HL-60 (cell line): ENCODE data around the gene CNTN3.

Source experiments
- CTCF ChIP-seq: IDR thresholded peaks from one replicate; pipeline ENCODE4 v1.5.1; 2011; ENCODE audit warnings: low read length, control low read depth, inconsistent platforms; ENCODE audit not compliant: insufficient read depth
- POLR2AphosphoS5 ChIP-seq: IDR thresholded peaks from 2 replicates; pipeline ENCODE4 v1.6.1; 2012; ENCODE audit warnings: low read depth
- SPI1 ChIP-seq: IDR thresholded peaks from 2 replicates; pipeline ENCODE4 v1.6.1; 2012; ENCODE audit warnings: low read depth, mild to moderate bottlenecking, borderline replicate concordance
- TF ChIP-seq, protein P1 (sequence below): IDR thresholded peaks from 2 replicates; pipeline ENCODE4 v1.6.1; 2012; ENCODE audit warnings: low read depth; ENCODE audit not compliant: insufficient replicate concordance

DNA sequence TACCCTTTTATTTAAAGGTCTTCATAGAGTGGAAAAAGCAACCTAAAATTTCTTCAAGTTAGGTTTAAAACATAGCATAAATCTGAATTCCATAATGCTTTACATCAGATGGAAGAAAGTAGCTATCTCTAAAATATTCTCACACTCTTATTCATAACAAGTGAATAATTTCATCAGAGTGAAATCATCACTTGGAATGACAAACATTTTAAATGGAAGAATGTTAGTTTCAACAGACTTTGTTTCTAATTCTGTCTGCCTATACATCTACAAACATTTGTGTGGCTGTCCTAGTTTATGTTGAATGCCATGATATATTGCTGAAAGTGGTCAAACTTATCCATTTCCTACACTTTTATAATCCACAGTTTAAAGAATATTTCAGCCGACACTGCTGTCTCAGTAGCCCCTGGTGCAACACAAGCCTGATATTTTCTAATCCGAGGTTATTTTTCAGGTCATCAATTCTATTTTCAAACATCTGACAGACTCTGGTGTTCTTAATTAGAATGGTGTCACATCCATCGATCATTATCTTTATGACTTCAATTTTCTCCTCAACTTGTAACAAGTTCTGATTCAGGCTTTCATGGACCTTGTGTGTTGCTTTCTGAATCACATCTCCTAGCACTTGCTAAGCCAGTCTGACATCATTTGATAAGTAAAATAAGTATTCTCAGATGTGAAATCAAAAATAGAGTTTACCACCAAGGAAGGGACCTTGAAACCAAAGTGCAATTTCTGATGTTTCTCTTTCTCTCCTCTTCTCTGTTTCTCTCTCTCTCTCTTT is 17.1 kb upstream of the CNTN3 start:
- TF ChIP-seq CTCF: no peak
- no peak for TF ChIP-seq POLR2AphosphoS5
- TF ChIP-seq, protein P1, sequence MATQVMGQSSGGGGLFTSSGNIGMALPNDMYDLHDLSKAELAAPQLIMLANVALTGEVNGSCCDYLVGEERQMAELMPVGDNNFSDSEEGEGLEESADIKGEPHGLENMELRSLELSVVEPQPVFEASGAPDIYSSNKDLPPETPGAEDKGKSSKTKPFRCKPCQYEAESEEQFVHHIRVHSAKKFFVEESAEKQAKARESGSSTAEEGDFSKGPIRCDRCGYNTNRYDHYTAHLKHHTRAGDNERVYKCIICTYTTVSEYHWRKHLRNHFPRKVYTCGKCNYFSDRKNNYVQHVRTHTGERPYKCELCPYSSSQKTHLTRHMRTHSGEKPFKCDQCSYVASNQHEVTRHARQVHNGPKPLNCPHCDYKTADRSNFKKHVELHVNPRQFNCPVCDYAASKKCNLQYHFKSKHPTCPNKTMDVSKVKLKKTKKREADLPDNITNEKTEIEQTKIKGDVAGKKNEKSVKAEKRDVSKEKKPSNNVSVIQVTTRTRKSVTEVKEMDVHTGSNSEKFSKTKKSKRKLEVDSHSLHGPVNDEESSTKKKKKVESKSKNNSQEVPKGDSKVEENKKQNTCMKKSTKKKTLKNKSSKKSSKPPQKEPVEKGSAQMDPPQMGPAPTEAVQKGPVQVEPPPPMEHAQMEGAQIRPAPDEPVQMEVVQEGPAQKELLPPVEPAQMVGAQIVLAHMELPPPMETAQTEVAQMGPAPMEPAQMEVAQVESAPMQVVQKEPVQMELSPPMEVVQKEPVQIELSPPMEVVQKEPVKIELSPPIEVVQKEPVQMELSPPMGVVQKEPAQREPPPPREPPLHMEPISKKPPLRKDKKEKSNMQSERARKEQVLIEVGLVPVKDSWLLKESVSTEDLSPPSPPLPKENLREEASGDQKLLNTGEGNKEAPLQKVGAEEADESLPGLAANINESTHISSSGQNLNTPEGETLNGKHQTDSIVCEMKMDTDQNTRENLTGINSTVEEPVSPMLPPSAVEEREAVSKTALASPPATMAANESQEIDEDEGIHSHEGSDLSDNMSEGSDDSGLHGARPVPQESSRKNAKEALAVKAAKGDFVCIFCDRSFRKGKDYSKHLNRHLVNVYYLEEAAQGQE: no peak
- no peak for TF ChIP-seq SPI1
